Measurements from ENCODE around the gene MATCAP1. TPM values are rescaled to one million over a fixed set of nuclear protein-coding genes. Genes with fewer than 3 reads are reported as not detected.
A peak's percentile ranks its signal among the peaks of the same experiment; 100 is the strongest.

MATCAP1 gene
- polyA plus RNA-seq, 1 of the 3 experiments (the other 2 are of a cell fraction): 68.5 TPM

- Histone ChIP-seq H2AFZ (ENCODE audit: low read depth) (no peak overlapping the region), H3F3A (replicated peaks; ENCODE audit: insufficient read depth) (peaks cover 29% of the 10 kb centered on the region), H3K9ac (peak overlapping the region; percentile 83), H3K27ac (ENCODE audit: low read depth in 2 of 2, low read length in 1 of 2) (no peak overlapping the region), H3K4me3 (ENCODE audit: low read depth in 2 of 2, low read length in 1 of 2) (peak overlapping the region; percentile 92 to 100), H3K9me3 (no peaks in the 10 kb centered on the region), H4K20me1 (ENCODE audit: insufficient read depth) (no peaks in the 10 kb centered on the region), H3K79me2 (ENCODE audit: insufficient read depth) (peaks cover 40% of the 10 kb centered on the region), H3K9me2 (no peaks in the 10 kb centered on the region), H3K36me3 (replicated peaks in 1 of 2; ENCODE audit: control insufficient read depth in 1 of 2, insufficient read depth in 2 of 2, low read length in 1 of 2) (peaks cover 25 to 42% of the 10 kb centered on the region in 2 experiments), H3K4me2 (peak overlapping the region; percentile 88), H3K4me1 (ENCODE audit: control insufficient read depth in 1 of 2, insufficient read depth in 2 of 2, low read depth in 1 of 2, low read length in 1 of 2) (peaks cover 0 to 22% of the 10 kb centered on the region in 2 experiments; a peak in 2 of 4 replicates), H3K27me3 (ENCODE audit: insufficient read depth) (no peaks in the 10 kb centered on the region)
- POLR2A ChIA-PET: interaction anchor here (0.6 to 2.0 kb wide), 4 partner anchors 8 to 20 kb away, joined by 5 to 9 read pairs (median 6); no protein-coding TSS in a partner anchor
- TF ChIP-seq, protein P1, sequence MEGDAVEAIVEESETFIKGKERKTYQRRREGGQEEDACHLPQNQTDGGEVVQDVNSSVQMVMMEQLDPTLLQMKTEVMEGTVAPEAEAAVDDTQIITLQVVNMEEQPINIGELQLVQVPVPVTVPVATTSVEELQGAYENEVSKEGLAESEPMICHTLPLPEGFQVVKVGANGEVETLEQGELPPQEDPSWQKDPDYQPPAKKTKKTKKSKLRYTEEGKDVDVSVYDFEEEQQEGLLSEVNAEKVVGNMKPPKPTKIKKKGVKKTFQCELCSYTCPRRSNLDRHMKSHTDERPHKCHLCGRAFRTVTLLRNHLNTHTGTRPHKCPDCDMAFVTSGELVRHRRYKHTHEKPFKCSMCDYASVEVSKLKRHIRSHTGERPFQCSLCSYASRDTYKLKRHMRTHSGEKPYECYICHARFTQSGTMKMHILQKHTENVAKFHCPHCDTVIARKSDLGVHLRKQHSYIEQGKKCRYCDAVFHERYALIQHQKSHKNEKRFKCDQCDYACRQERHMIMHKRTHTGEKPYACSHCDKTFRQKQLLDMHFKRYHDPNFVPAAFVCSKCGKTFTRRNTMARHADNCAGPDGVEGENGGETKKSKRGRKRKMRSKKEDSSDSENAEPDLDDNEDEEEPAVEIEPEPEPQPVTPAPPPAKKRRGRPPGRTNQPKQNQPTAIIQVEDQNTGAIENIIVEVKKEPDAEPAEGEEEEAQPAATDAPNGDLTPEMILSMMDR (IDR thresholded peaks at IDR 0.05): no peak
- TF ChIP-seq FOXM1 (IDR thresholded peaks at IDR 0.05; ENCODE audit: low read depth): no peak
- no peak for TF ChIP-seq FOXJ3 (CRISPR knock-in tag; IDR thresholded peaks at IDR 0.05)
- TF ChIP-seq, protein P2, sequence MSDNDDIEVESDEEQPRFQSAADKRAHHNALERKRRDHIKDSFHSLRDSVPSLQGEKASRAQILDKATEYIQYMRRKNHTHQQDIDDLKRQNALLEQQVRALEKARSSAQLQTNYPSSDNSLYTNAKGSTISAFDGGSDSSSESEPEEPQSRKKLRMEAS (IDR thresholded peaks at IDR 0.05; ENCODE audit: low read depth): no peak
- TF ChIP-seq, protein P3, sequence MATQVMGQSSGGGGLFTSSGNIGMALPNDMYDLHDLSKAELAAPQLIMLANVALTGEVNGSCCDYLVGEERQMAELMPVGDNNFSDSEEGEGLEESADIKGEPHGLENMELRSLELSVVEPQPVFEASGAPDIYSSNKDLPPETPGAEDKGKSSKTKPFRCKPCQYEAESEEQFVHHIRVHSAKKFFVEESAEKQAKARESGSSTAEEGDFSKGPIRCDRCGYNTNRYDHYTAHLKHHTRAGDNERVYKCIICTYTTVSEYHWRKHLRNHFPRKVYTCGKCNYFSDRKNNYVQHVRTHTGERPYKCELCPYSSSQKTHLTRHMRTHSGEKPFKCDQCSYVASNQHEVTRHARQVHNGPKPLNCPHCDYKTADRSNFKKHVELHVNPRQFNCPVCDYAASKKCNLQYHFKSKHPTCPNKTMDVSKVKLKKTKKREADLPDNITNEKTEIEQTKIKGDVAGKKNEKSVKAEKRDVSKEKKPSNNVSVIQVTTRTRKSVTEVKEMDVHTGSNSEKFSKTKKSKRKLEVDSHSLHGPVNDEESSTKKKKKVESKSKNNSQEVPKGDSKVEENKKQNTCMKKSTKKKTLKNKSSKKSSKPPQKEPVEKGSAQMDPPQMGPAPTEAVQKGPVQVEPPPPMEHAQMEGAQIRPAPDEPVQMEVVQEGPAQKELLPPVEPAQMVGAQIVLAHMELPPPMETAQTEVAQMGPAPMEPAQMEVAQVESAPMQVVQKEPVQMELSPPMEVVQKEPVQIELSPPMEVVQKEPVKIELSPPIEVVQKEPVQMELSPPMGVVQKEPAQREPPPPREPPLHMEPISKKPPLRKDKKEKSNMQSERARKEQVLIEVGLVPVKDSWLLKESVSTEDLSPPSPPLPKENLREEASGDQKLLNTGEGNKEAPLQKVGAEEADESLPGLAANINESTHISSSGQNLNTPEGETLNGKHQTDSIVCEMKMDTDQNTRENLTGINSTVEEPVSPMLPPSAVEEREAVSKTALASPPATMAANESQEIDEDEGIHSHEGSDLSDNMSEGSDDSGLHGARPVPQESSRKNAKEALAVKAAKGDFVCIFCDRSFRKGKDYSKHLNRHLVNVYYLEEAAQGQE (IDR thresholded peaks at IDR 0.05; ENCODE audit: low read depth, low read length): no peak
- no peak for TF ChIP-seq CHD2 (IDR thresholded peaks at IDR 0.05; ENCODE audit: low read length, partially characterized antibody)
- no peak for TF ChIP-seq TCF12 (IDR thresholded peaks at IDR 0.05)
- TF ChIP-seq EP300 (IDR thresholded peaks at IDR 0.05; ENCODE audit: borderline replicate concordance in 1 of 2, low read depth in 1 of 2, low read length in 1 of 2): no peak
- TF ChIP-seq EZH2phosphoT487 (IDR thresholded peaks at IDR 0.05; ENCODE audit: borderline replicate concordance, low read depth): no peak
- TF ChIP-seq RXRA (IDR thresholded peaks at IDR 0.05; ENCODE audit: borderline replicate concordance, low read depth): no peak
- no peak for TF ChIP-seq FOSL2 (IDR thresholded peaks at IDR 0.05; ENCODE audit: borderline replicate concordance, low read depth)
- no peak for DNase-seq
- 94% methylated on average over 3 of the region's 9 CpGs for WGBS (ENCODE audit: low lambda C conversion rate)
- CTCF ChIA-PET: interaction anchor here (0.6 to 2.9 kb wide), 11 partner anchors 11 to 476 kb away, joined by 3 to 10 read pairs (median 4); partner anchors contain the start of genes NOL3 and SLC9A5
Measured at GRCh38 chr16:67228034-67228785, 44.4 kb upstream of the MATCAP1 start.

Measured in SK-N-SH (cell line).